Endodermal cell (in vitro differentiated cells): ENCODE measurements around the gene MRPL47. TPM values are rescaled to one million over a fixed set of nuclear protein-coding genes. Genes with fewer than 3 reads are reported as not detected.
A peak's percentile ranks its signal among the peaks of the same experiment; 100 is the strongest.
"Not testable (repeated sequence)": the region's sequence is repeated elsewhere in the genome, so short reads cannot be mapped to it uniquely, and the experiment has no call there.

Experiments used
- DNase-seq: peaks from one replicate; pipeline ENCODE4 v3.0.0-alpha.2; 2017
- H3K27ac ChIP-seq: 2 replicates; pipeline ENCODE4 v1.5.1; 2013; ENCODE audit warnings: mild to moderate bottlenecking, low read depth, low read length, moderate library complexity
- H3K27me3 ChIP-seq: 2 replicates; pipeline ENCODE4 v1.6.1; 2013; ENCODE audit warnings: mild to moderate bottlenecking, low read length, moderate library complexity; ENCODE audit not compliant: insufficient read depth, control insufficient read depth, poor library complexity, severe bottlenecking
- H3K36me3 ChIP-seq: 2 replicates; pipeline ENCODE4 v1.7.0; 2013; ENCODE audit warnings: mild to moderate bottlenecking, low read length, moderate library complexity; ENCODE audit not compliant: control insufficient read depth, insufficient read depth
- H3K4me1 ChIP-seq: one replicate; pipeline ENCODE4 v1.7.0; 2013; ENCODE audit warnings: low read length; ENCODE audit not compliant: control insufficient read depth, insufficient read depth
- H3K4me3 ChIP-seq: 2 replicates; pipeline ENCODE4 v1.5.1; 2013; ENCODE audit warnings: mild to moderate bottlenecking, low read length, moderate library complexity
- H3K9ac ChIP-seq: 2 replicates; pipeline ENCODE4 v1.6.1; 2013; ENCODE audit warnings: mild to moderate bottlenecking, low read length, moderate library complexity; ENCODE audit not compliant: poor library complexity, severe bottlenecking; ENCODE audit errors: extremely low read depth
- H3K9me3 ChIP-seq: 2 replicates; pipeline ENCODE4 v1.6.1; 2013; ENCODE audit warnings: mild to moderate bottlenecking, low read length, moderate library complexity; ENCODE audit not compliant: control insufficient read depth
- H3K27ac Mint-ChIP-seq: 2 replicates; pipeline ENCODE4 v1.8.0; 2020; ENCODE audit warnings: mixed read lengths
- H3K27me3 Mint-ChIP-seq: 2 replicates; pipeline ENCODE4 v1.8.0; 2021; ENCODE audit warnings: mild to moderate bottlenecking, mixed read lengths; ENCODE audit not compliant: insufficient read depth
- H3K36me3 Mint-ChIP-seq: 2 replicates; pipeline ENCODE4 v1.8.0; 2020; ENCODE audit warnings: low read depth, mixed read lengths
- H3K4me1 Mint-ChIP-seq: 2 replicates; pipeline ENCODE4 v1.8.0; 2020; ENCODE audit warnings: mixed read lengths
- H3K4me3 Mint-ChIP-seq: 2 replicates; pipeline ENCODE4 v1.8.0; 2020; ENCODE audit warnings: mild to moderate bottlenecking, moderate library complexity, mixed read lengths
- H3K9me3 Mint-ChIP-seq: 2 replicates; pipeline ENCODE4 v1.8.0; 2020; ENCODE audit warnings: mild to moderate bottlenecking, mixed read lengths
- WGBS, 2 experiments: methylation state at CpG; one replicate each; pipeline versions ENCODE4 v1.1.5 to v1.1.7; 2013; ENCODE audit warnings: missing lambda C conversion rate in 2 of 2, mixed read lengths in 1 of 2; ENCODE audit not compliant: insufficient coverage in 1 of 2, insufficient read length in 1 of 2; 5-methylcytosine and 5-hydroxymethylcytosine counted together
- total RNA-seq, 2 donors: library from RNA; stranded (reverse); fragmentation: NEBNext Ultra II Directional in 1 of 2; extraction: Animal tissue kit (Norgen Biotek cat#: 25700) in 1 of 2; gene quantifications; 2 replicates in 1 of 2; 3 replicates in 1 of 2; pipeline ENCODE4 v1.2.1, GENCODE V29; 2021
- TF ChIP-seq, protein P1 (sequence below): fragments of 200-600 bp; sonication (generic); conservative IDR thresholded peaks from 2 replicates; pipeline ENCODE4 v1.5.0; 2021; ENCODE audit warnings: antibody characterized with exemption, mild to moderate bottlenecking

The MRPL47 gene
- total RNA-seq, 2 donors from 2014 or later, result 63.8 to 74.8 TPM

DNA sequence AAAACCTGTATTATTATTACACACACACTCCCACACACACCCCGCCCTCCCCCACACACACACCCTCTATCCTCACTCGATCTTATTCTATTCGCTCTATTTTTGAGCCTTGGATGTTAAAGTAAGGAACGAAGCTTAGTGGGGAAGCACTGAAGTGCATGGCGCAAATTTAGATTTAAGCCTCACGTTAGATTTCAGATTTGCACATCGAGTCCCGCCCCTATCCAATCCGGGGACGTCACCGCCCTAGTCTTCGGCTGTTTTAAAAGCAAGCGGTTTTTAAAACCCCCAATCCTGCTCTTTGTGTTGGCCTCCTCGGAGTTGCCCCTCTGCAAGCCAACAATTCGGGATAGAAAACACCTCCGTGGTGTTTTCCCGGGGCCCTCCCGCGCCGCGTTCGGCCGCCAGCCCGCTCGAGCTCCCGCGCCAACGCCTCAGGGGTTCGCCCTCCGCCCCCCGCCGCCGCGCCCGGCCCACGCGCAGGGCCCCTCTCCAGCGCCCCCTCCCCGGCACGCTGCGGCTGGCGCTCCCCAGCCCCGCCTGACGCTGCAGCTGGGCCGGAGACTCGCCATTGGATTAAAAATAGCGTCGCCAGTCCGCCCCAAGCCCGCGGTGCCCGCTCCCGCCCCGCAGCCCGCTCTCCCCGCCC, 48.1 kb upstream of the MRPL47 start, which contains the start of gene USP13:
TSS of gene USP13 (plus strand) at position 594 of the 649 bp plus-strand sequence. CDS start 186 bp downstream, outside the sequence.
- WGBS, 2 experiments, result 0 to 1% methylated on average over 25 to 56 of the region's 56 CpGs
- TF ChIP-seq, protein P1, sequence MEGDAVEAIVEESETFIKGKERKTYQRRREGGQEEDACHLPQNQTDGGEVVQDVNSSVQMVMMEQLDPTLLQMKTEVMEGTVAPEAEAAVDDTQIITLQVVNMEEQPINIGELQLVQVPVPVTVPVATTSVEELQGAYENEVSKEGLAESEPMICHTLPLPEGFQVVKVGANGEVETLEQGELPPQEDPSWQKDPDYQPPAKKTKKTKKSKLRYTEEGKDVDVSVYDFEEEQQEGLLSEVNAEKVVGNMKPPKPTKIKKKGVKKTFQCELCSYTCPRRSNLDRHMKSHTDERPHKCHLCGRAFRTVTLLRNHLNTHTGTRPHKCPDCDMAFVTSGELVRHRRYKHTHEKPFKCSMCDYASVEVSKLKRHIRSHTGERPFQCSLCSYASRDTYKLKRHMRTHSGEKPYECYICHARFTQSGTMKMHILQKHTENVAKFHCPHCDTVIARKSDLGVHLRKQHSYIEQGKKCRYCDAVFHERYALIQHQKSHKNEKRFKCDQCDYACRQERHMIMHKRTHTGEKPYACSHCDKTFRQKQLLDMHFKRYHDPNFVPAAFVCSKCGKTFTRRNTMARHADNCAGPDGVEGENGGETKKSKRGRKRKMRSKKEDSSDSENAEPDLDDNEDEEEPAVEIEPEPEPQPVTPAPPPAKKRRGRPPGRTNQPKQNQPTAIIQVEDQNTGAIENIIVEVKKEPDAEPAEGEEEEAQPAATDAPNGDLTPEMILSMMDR, result peak; percentile 30
- DNase-seq, result no peak
- Mint-ChIP-seq H3K27me3 (peaks cover 1% of the 10 kb centered on the region), H3K4me3 (peak within 1 kb of the TSS; percentile 94), H3K9me3 (no peaks in the 10 kb centered on the region), H3K36me3 (peaks cover 6% of the 10 kb centered on the region), H3K4me1 (peaks cover 20% of the 10 kb centered on the region), H3K27ac (peak within 1 kb of the TSS; percentile 95)
- Histone ChIP-seq H3K9ac (peak within 1 kb of the TSS; percentile 76), H3K27me3 (no peaks in the 10 kb centered on the region), H3K4me3 (peak within 1 kb of the TSS; percentile 94), H3K36me3 (peaks cover 14% of the 10 kb centered on the region), H3K9me3 (no peaks in the 10 kb centered on the region), H3K4me1 (no peaks in the 10 kb centered on the region), H3K27ac (peak within 1 kb of the TSS; percentile 92)

DNA sequence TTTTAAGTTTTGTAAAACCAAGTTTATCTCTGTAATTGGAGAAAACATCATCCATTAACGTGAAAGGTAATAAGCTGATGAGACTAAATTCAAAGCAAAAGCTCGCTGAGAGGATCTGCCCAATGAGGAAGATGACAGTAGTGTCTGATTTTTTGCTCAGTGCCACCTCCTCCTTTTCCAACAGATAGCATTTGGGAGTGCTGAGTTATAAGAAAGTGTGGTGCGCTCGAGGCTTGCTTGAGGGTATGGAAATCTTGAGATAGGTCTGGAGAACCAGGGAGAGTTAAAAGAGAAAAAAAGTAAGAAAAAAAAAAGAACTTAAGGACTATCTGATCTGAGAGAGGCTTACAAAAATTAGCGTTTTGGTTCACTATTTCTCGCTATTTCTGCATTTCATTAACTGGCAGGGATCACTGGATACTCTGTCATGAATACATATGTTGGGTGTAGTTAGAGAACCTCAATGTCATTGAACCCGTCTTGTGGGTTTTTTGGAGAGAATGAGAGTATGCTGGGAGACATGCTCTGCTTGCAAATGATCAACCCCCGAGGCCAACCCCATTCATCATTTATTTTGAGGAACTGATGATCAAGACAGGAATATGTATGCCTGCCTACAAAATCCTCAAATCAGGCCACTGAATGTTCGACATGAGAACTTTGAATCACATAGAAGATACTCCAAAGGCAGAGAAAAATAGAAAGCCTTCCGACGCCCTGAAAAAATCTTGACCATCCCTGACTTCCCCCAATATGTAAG, 47.4 kb upstream of the MRPL47 start:
- WGBS, 2 experiments, result 66 to 72% methylated on average over 9 to 11 of the region's 11 CpGs

DNA sequence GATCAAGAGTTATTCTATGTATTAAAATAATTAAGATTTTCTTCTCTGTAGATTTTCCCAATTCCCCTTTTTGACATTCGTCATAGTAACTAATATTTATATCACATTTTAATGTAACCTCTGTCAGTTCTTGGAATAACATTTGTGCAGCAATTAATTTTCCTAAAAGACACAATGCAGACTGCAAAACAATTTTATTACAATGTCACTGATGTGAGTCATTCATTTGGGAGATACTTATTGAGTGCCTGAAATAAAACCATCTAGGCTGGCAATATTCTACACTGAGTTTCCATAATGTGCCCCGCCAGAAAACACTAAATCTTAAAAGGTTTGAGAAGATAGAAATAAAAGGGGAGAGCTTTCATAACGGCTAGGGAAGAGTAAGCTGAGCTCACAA, 41.7 kb upstream of the MRPL47 start:
- peaks cover 5% of the 10 kb centered on the region for H3K4me1 Mint-ChIP-seq
- peaks cover 1% of the 10 kb centered on the region for H3K27me3 Mint-ChIP-seq
- Histone ChIP-seq H3K27me3 (no peaks in the 10 kb centered on the region), H3K9ac (no peak overlapping the region), H3K9me3 (no peaks in the 10 kb centered on the region), H3K36me3 (no peaks in the 10 kb centered on the region), H3K27ac (no peak overlapping the region), H3K4me3 (no peak overlapping the region), H3K4me1 (no peaks in the 10 kb centered on the region)
- H3K4me3 Mint-ChIP-seq, result no peak overlapping the region
- H3K9me3 Mint-ChIP-seq, result no peaks in the 10 kb centered on the region
- TF ChIP-seq, protein P1, result no peak
- no peaks in the 10 kb centered on the region for H3K36me3 Mint-ChIP-seq
- no peak overlapping the region for H3K27ac Mint-ChIP-seq
- WGBS, 2 experiments, result 88 to 100% methylated on average over 1 to 3 of the region's 3 CpGs
- no peak for DNase-seq

More for the DNA sequence above, 47.4 kb upstream of the MRPL47 start:
- Histone ChIP-seq H3K9me3 (no peaks in the 10 kb centered on the region), H3K36me3 (peaks cover 12% of the 10 kb centered on the region), H3K27me3 (no peaks in the 10 kb centered on the region), H3K4me3 (peak overlapping the region; percentile 86), H3K4me1 (no peaks in the 10 kb centered on the region), H3K27ac (peak overlapping the region; percentile 92), H3K9ac (peak overlapping the region; percentile 76)
- H3K4me1 Mint-ChIP-seq, result peaks cover 20% of the 10 kb centered on the region
- no peak for DNase-seq
- peak overlapping the region; percentile 86 for H3K27ac Mint-ChIP-seq
- TF ChIP-seq, protein P1, result no peak
- peaks cover 1% of the 10 kb centered on the region for H3K27me3 Mint-ChIP-seq
- H3K4me3 Mint-ChIP-seq, result peak overlapping the region; percentile 94
- H3K9me3 Mint-ChIP-seq, result no peaks in the 10 kb centered on the region
- peaks cover 4% of the 10 kb centered on the region for H3K36me3 Mint-ChIP-seq

DNA sequence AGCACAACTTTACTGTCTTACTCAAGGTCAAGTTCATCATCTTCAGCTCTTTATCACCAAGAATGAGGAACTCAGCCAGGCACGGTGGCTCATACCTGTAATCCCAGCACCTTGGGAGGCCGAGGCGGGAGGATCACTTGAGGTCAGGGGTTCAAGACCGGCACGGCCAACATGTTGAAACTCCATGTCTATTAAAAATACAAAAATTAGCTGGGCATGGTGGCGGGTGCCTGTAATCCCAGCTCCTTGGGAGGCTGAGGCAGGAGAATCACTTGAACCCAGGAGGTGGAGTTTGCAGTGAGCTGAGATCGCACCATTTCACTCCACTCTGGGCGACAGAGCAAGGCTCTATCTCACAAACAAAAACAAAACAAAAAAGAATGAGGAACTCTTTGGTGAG, 39.4 kb upstream of the MRPL47 start:
- not testable (repeated sequence) for H3K4me3 Mint-ChIP-seq

More for the DNA sequence above, 39.4 kb upstream of the MRPL47 start:
- H3K36me3 ChIP-seq, H3K36me3 Mint-ChIP-seq, H3K27ac ChIP-seq, H3K4me1 ChIP-seq, H3K9ac ChIP-seq, H3K27me3 ChIP-seq, H3K9me3 Mint-ChIP-seq, H3K27me3 Mint-ChIP-seq, H3K9me3 ChIP-seq, H3K4me1 Mint-ChIP-seq, H3K4me3 ChIP-seq, DNase-seq, H3K27ac Mint-ChIP-seq: not testable (repeated sequence)
- 91 to 92% methylated on average over 7 of the region's 8 CpGs for WGBS, 2 experiments
